HG03196 (cell line): ENCODE measurements around the gene CYP27B1.
"Not testable (repeated sequence)": the region's sequence is repeated elsewhere in the genome, so short reads cannot be mapped to it uniquely, and the experiment has no call there.

Source experiments
- ATAC-seq: cut with Tn5 transposase; IDR thresholded peaks from one replicate; pipeline ENCODE4 v1.9.1; 2021; ENCODE audit not compliant: unreplicated experiment

The CYP27B1 gene

DNA sequence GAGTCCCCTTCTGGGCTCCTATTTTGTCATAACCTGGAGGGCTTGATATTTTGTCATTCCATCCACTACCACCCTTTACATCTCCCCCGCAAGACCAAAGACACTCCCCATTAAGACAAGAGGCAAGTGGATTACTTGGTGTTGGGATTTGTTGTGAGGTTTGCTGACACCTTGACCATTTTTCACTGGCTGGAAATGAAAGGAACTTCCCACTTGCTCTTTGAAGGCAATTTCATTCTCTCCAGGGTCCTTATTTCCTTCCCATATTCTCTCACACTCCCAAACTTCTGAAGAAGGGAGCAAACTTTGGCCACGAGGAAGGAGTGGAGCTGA, 43.3 kb downstream of the CYP27B1 start:
- ATAC-seq, result no peak

GRCh38 chr12:57722716-57723629, 43.9 kb downstream of the CYP27B1 start:
- ATAC-seq, result no peak

DNA sequence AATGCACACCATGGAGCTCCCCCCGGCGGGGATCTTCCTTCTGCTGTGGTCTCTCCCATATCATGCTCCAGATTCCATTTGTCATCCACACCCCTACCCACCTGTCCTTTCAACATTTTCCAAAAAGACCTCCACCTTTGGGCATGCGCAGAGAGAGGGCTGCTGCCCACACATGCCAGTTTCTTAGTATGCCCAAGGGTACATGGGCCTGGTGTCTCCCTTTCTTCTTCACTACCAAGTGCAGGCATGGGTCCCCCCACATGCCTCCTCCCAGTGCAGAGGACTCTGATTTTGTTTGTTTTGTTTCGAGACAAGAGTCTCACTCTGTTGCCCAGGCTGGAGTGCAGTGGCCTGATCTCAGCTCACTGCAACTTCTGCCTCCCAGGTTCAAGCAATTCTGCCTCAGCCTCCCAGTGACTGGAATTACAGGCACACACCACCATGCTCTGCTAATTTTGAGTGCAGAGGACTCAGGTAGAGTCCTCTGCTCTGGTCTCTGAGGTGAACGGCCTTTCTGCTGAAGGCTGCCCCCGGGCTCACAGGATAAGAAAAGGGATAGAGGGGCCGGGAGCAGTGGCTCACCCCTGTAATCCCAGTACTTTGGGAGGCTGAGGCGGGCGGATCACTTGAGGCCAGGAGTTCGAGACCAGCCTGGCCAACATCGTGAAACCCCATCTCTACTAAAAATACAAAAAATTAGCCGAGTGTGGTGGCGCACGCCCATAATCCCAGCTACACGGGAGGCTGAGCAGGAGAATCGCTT, 44.9 kb downstream of the CYP27B1 start:
- not testable (repeated sequence) for ATAC-seq

GRCh38 chr12:57720606-57721595, 46.0 kb downstream of the CYP27B1 start:
- no peak for ATAC-seq

- no peak for ATAC-seq
Measured at GRCh38 chr12:57719777-57720605, 46.9 kb downstream of the CYP27B1 start.

DNA sequence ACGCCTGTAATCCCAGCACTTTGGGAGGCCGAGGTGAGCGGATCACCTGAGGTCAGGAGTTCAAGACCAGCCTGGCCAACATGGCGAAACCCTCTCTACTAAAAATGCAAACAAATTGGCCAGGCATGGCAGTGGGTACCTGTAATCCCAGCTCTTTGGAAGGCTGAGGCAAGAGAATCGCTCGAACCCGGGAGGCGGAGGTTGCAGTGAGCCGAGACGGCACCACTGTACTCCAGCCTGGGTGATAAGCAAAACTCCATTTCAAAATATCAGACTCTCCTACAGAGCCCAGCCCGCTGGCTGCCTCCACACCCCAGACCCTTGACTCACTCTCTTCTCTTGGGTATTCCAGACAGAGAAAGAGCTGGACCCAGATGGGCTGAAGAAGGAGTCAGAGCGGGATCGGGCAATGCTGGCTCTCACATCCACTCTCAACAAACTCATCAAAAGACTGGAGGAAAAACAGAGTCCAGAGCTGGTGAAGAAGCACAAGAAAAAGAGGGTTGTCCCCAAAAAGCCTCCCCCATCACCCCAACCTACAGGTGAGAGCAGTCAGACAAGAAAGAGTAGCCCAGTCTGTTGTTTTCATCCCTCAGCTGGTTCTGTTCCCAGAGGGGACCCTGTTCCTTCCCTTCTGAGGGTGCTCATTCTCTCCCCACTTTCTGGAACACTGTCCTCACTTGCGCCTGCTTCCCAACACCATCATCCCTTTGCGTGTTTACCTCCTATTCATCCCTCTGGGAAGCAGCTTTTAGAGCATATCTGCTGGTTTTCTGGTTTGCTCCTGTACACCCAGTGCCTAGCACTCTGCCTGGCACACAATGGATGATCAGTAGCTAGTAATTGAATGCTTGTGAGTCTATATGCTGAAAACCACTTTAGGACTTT, 48.0 kb downstream of the CYP27B1 start:
- no peak for ATAC-seq

- no peak for ATAC-seq
Measured at GRCh38 chr12:57717846-57718640, 48.8 kb downstream of the CYP27B1 start.

GRCh38 chr12:57717131-57717530, 49.7 kb downstream of the CYP27B1 start:
- no peak for ATAC-seq

DNA sequence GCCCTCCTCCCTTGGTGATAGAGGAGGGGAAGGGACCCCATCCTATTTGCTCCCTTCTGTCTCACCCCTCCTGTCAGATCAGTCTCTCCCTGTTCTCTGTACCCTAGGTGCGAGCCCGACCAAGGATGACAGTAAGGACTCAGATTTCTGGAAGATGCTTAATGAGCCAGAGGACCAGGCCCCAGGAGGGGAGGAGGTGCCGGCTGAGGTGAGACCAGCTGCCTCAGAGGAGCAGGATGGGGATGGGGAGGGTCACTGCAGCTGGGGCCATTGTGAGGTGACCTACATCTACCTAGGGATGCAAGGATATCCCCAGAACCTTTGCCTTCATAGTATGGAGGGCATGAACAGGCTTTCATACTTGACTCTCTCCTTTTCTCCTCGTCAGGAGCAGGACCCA, 50.6 kb downstream of the CYP27B1 start:
- ATAC-seq, result no peak

- ATAC-seq, result no peak
Measured at GRCh38 chr12:57715786-57716185, 51.1 kb downstream of the CYP27B1 start.

GRCh38 chr12:57715036-57715748, 51.7 kb downstream of the CYP27B1 start:
- not testable (repeated sequence) for ATAC-seq

- ATAC-seq, result no peak
Measured at GRCh38 chr12:57713209-57713608, 53.7 kb downstream of the CYP27B1 start.

GRCh38 chr12:57712701-57713100, 54.2 kb downstream of the CYP27B1 start:
- ATAC-seq, result no peak
